Osteoblast (primary cell): ENCODE data around the gene TNIP2. TPM values are rescaled to one million over a fixed set of nuclear protein-coding genes. Genes with fewer than 3 reads are reported as not detected.

ENCODE experiments used
- DNase-seq: peaks from one replicate; pipeline ENCODE4 v3.0.0; 2011; ENCODE audit warnings: low spot score, mixed read lengths; ENCODE audit not compliant: insufficient read length; ENCODE audit errors: missing footprints
- H2AFZ ChIP-seq: 2 replicates; pipeline ENCODE4 v1.6.0; 2011; ENCODE audit warnings: mild to moderate bottlenecking, low read length
- H3K27ac ChIP-seq: 2 replicates; pipeline ENCODE4 v1.5.1; 2011; ENCODE audit warnings: mild to moderate bottlenecking, low read depth, low read length, moderate library complexity
- H3K27me3 ChIP-seq: 2 replicates; pipeline ENCODE4 v1.6.0; 2012; ENCODE audit warnings: mild to moderate bottlenecking, control low read depth, inconsistent platforms, low read length, moderate library complexity; ENCODE audit not compliant: insufficient read depth
- H3K36me3 ChIP-seq: 2 replicates; pipeline ENCODE4 v1.5.1; 2011; ENCODE audit warnings: mild to moderate bottlenecking, low read length, control low read depth, moderate library complexity; ENCODE audit not compliant: insufficient read depth
- H3K4me1 ChIP-seq: 2 replicates; pipeline ENCODE4 v1.5.1; 2011; ENCODE audit warnings: mild to moderate bottlenecking, low read length, control low read depth, moderate library complexity; ENCODE audit not compliant: insufficient read depth
- H3K4me2 ChIP-seq: 2 replicates; pipeline ENCODE4 v1.6.0; 2011; ENCODE audit warnings: mild to moderate bottlenecking, low read length; ENCODE audit not compliant: insufficient read depth
- H3K4me3 ChIP-seq: fragments of 200-600 bp; sonication (generic); 3 replicates; pipeline ENCODE4 v1.5.1; 2012; ENCODE audit warnings: mild to moderate bottlenecking, low read length, inconsistent platforms; ENCODE audit not compliant: insufficient read depth
- H3K79me2 ChIP-seq: 2 replicates; pipeline ENCODE4 v1.6.0; 2012; ENCODE audit warnings: mild to moderate bottlenecking, low read length, control low read depth, inconsistent platforms; ENCODE audit not compliant: insufficient read depth
- H3K9me3 ChIP-seq: 2 replicates; pipeline ENCODE4 v1.5.1; 2011; ENCODE audit warnings: low read depth, low read length, control low read depth
- H4K20me1 ChIP-seq: 2 replicates; pipeline ENCODE4 v1.6.0; 2012; ENCODE audit warnings: mild to moderate bottlenecking, low read length, control low read depth; ENCODE audit not compliant: insufficient read depth
- total RNA-seq: library from RNA; depleted of rRNA; stranded (reverse); fragments of >200 nt; gene quantifications from 2 replicates; pipeline ENCODE4 v1.2.3, GENCODE V29; 2012
- TF ChIP-seq, protein P1 (sequence below): IDR thresholded peaks from 2 replicates; pipeline ENCODE4 v1.5.1; 2011; ENCODE audit warnings: mild to moderate bottlenecking, low read depth, low read length, moderate library complexity; ENCODE audit errors: extremely low read depth

The TNIP2 gene
- total RNA-seq, 1 donor, result 44.9 TPM

DNA sequence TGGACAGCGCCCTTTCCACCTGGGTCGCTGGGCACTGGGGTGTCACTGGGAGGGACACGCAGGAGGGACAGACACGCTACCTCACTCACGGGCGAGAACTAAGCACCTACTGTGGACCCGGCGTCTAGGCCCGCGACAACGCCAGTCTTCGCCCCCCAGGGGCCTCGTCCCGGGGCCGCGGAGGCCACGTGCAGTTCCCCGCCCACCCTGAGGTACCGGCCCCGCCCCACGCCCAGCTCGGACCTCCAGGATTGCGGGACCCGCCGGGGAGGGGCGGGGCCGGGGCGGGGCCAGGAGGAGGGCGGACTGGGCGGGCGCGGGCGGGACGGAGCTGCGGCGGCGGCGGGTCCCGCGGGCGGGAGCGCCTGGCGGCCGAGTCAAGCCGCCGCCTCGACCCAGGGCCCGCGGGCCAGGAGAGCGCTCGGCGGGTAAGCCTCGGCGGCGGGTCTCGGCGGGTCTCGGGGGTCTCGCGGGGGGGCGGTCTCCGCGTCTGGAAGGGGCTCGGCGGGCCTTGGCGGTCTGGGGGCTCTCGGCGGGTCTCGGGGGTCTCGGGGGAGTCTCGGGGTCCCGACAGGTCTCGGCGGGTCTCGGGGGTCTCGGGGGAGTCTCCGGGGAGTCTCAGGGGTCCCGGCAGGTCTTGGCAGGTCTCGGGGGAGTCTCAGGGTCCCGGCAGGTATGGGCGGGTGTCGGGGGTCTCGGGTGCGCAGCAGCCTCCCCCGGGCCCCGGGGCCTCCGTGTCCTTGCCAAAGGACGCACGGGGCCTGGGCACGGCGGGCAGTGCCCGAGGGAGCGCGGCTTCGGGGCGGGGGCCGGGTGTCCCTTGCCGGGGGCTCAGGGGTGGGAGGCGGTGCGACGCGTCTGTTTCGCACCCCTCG is 36.8 kb upstream of the TNIP2 start, which contains the start of gene SH3BP2:
Gene SH3BP2 (plus strand): TSS at position 375 of the 875 bp plus-strand sequence. CDS start 27,533 bp downstream, outside the sequence.
- H4K20me1 ChIP-seq, result no peaks in the 10 kb centered on the region
- H3K4me2 ChIP-seq, result peak within 1 kb of the TSS; percentile 78
- H3K4me3 ChIP-seq, result peak within 1 kb of the TSS; percentile 75
- H2AFZ ChIP-seq, result peak within 1 kb of the TSS; percentile 67
- TF ChIP-seq, protein P1, sequence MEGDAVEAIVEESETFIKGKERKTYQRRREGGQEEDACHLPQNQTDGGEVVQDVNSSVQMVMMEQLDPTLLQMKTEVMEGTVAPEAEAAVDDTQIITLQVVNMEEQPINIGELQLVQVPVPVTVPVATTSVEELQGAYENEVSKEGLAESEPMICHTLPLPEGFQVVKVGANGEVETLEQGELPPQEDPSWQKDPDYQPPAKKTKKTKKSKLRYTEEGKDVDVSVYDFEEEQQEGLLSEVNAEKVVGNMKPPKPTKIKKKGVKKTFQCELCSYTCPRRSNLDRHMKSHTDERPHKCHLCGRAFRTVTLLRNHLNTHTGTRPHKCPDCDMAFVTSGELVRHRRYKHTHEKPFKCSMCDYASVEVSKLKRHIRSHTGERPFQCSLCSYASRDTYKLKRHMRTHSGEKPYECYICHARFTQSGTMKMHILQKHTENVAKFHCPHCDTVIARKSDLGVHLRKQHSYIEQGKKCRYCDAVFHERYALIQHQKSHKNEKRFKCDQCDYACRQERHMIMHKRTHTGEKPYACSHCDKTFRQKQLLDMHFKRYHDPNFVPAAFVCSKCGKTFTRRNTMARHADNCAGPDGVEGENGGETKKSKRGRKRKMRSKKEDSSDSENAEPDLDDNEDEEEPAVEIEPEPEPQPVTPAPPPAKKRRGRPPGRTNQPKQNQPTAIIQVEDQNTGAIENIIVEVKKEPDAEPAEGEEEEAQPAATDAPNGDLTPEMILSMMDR, result no peak
- peak within 1 kb of the TSS; percentile 82 for H3K27ac ChIP-seq
- DNase-seq, result peak; percentile 97
- peaks cover 33% of the 10 kb centered on the region for H3K4me1 ChIP-seq
- H3K36me3 ChIP-seq, result peaks cover 5% of the 10 kb centered on the region
- peaks cover 41% of the 10 kb centered on the region for H3K79me2 ChIP-seq
- H3K9me3 ChIP-seq, result no peaks in the 10 kb centered on the region
- no peaks in the 10 kb centered on the region for H3K27me3 ChIP-seq

DNA sequence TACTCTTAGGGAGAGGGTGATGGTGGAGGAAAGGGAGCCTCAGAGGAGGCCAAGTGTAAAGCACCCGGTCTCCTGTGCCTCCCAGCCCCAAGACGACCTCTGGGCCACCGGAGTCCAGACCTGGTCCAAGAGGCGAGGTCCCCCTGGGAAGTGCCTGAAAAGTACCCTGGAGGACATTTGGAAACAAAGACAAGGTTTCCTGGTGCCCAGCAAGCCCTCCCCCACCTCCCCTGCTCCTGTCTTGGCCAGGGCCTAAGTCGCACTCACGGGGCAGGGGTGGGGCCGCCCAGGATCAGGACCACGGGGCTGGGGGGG is 36.2 kb upstream of the TNIP2 start:
- Histone ChIP-seq H2AFZ (no peak overlapping the region), H3K36me3 (peaks cover 5% of the 10 kb centered on the region), H3K4me3 (no peak overlapping the region), H3K27ac (no peak overlapping the region), H3K4me2 (no peak overlapping the region), H3K4me1 (peaks cover 33% of the 10 kb centered on the region), H3K27me3 (no peaks in the 10 kb centered on the region), H3K79me2 (peaks cover 35% of the 10 kb centered on the region), H4K20me1 (no peaks in the 10 kb centered on the region), H3K9me3 (no peaks in the 10 kb centered on the region)
- DNase-seq, result peak; percentile 70
- TF ChIP-seq, protein P1, result no peak

DNA sequence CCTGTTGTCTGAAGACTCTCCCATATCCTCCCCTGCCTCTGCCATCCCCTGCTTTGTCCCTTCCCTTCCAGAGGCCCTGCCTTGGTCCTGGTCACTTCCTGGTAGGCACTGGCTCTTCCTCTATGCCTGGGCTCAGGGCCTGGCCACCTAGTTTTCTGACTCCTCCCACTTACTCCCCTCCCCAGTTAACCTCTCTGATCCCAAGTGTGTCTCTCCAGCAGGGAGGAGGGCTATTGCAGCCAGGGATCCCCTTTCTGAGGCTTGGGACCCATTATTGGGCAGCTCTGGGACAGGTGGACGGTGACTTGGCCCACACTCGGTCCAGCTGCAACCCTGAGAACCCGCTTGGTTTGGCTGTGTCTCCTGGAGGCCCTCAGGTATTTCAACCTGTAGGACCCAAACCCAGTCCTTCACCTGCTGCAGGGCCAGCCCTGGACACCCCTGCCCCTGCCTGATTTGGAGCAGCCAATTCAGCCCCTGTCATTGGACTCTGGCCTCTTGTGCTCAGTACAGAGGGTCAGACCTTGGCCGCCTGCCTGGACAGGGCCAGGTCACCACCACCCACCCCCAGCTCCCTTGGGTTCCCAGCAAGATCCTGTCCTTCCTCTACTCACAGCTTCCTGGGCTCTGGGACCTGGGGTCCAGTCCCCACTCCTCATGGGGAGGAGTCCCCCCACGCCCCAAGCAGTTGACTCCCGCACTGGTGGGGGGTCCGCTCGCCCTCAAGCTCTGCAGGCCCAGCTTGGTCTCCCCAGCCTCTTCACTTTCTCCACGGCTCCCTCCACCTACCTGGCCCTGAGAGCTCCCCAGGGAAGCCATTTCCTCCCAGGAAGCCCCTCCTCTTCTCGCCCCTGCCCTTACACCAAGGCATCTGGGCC is 35.6 kb upstream of the TNIP2 start:
- no peaks in the 10 kb centered on the region for H3K27me3 ChIP-seq
- H3K27ac ChIP-seq, result no peak overlapping the region
- TF ChIP-seq, protein P1, result no peak
- no peaks in the 10 kb centered on the region for H4K20me1 ChIP-seq
- no peak overlapping the region for H3K4me3 ChIP-seq
- DNase-seq, result peak; percentile 25
- H3K4me2 ChIP-seq, result no peak overlapping the region
- H3K79me2 ChIP-seq, result peaks cover 29% of the 10 kb centered on the region
- H3K4me1 ChIP-seq, result peaks cover 30% of the 10 kb centered on the region
- peaks cover 1% of the 10 kb centered on the region for H3K36me3 ChIP-seq
- no peaks in the 10 kb centered on the region for H3K9me3 ChIP-seq
- no peak overlapping the region for H2AFZ ChIP-seq
